ENCODE measurements around the gene SPOP. TPM values are rescaled to one million over a fixed set of nuclear protein-coding genes. Genes with fewer than 3 reads are reported as not detected.
"Not testable (repeated sequence)": the region's sequence is repeated elsewhere in the genome, so short reads cannot be mapped to it uniquely, and the experiment has no call there.

Gene SPOP
- total RNA-seq, 1 experiment from 2014 or later: 16.1 TPM

GRCh38 chr17:49681106-49681979, 3.4 kb upstream of the SPOP start:
- no peak overlapping the region for H3K4me3 ChIP-seq (ENCODE audit: insufficient read depth, low read depth, low read length)
- no peak for DNase-seq
- no peaks in the 10 kb centered on the region for H3K27me3 ChIP-seq (ENCODE audit: control insufficient read depth, insufficient read depth, low read length)
- no peaks in the 10 kb centered on the region for H3K36me3 ChIP-seq (replicated peaks; ENCODE audit: control insufficient read depth, insufficient read depth, low read length)

GRCh38 chr17:49680314-49680713, 2.4 kb upstream of the SPOP start:
- no peak overlapping the region for H3K4me3 ChIP-seq (ENCODE audit: insufficient read depth, low read depth, low read length)

GRCh38 chr17:49677134-49677932, 564 bp downstream of the SPOP start:
- Histone ChIP-seq H3K36me3 (replicated peaks; ENCODE audit: control insufficient read depth, insufficient read depth, low read length) (no peaks in the 10 kb centered on the region), H3K4me3 (ENCODE audit: insufficient read depth, low read depth, low read length) (peak overlapping the region; percentile 69), H3K27me3 (ENCODE audit: control insufficient read depth, insufficient read depth, low read length) (no peaks in the 10 kb centered on the region)
- peak; percentile 97 for DNase-seq

More at GRCh38 chr17:49680314-49680713, 2.4 kb upstream of the SPOP start:
- DNase-seq: no peak
- Histone ChIP-seq H3K36me3 (replicated peaks; ENCODE audit: control insufficient read depth, insufficient read depth, low read length) (no peaks in the 10 kb centered on the region), H3K27me3 (ENCODE audit: control insufficient read depth, insufficient read depth, low read length) (no peaks in the 10 kb centered on the region)

- Histone ChIP-seq H3K27me3 (ENCODE audit: control insufficient read depth, insufficient read depth, low read length) (no peaks in the 10 kb centered on the region), H3K36me3 (replicated peaks; ENCODE audit: control insufficient read depth, insufficient read depth, low read length) (no peaks in the 10 kb centered on the region), H3K4me3 (ENCODE audit: insufficient read depth, low read depth, low read length) (no peak overlapping the region)
- DNase-seq: no peak
These were observed 1.5 kb downstream of the SPOP start for GRCh38 chr17:49676276-49676868.

GRCh38 chr17:49674507-49674906, 3.4 kb downstream of the SPOP start:
- Histone ChIP-seq H3K36me3 (replicated peaks; ENCODE audit: control insufficient read depth, insufficient read depth, low read length) (no peaks in the 10 kb centered on the region), H3K27me3 (ENCODE audit: control insufficient read depth, insufficient read depth, low read length) (no peaks in the 10 kb centered on the region), H3K4me3 (ENCODE audit: insufficient read depth, low read depth, low read length) (no peak overlapping the region)
- DNase-seq: no peak

GRCh38 chr17:49673679-49674078, 4.2 kb downstream of the SPOP start:
- not testable (repeated sequence) for H3K4me3 ChIP-seq (ENCODE audit: insufficient read depth, low read depth, low read length); H3K27me3 ChIP-seq (ENCODE audit: control insufficient read depth, insufficient read depth, low read length); DNase-seq; H3K36me3 ChIP-seq (replicated peaks; ENCODE audit: control insufficient read depth, insufficient read depth, low read length)

GRCh38 chr17:49670641-49671040, 7.3 kb downstream of the SPOP start:
- Histone ChIP-seq H3K4me3 (ENCODE audit: insufficient read depth, low read depth, low read length) (no peak overlapping the region), H3K36me3 (replicated peaks; ENCODE audit: control insufficient read depth, insufficient read depth, low read length) (no peaks in the 10 kb centered on the region), H3K27me3 (ENCODE audit: control insufficient read depth, insufficient read depth, low read length) (no peaks in the 10 kb centered on the region)
- DNase-seq: no peak

GRCh38 chr17:49670002-49670401, 7.9 kb downstream of the SPOP start:
- H3K36me3 ChIP-seq (replicated peaks; ENCODE audit: control insufficient read depth, insufficient read depth, low read length): no peaks in the 10 kb centered on the region
- H3K27me3 ChIP-seq (ENCODE audit: control insufficient read depth, insufficient read depth, low read length): no peaks in the 10 kb centered on the region
- H3K4me3 ChIP-seq (ENCODE audit: insufficient read depth, low read depth, low read length): no peak overlapping the region
- DNase-seq: no peak

GRCh38 chr17:49667854-49668253, 10.0 kb downstream of the SPOP start:
- no peaks in the 10 kb centered on the region for H3K36me3 ChIP-seq (replicated peaks; ENCODE audit: control insufficient read depth, insufficient read depth, low read length)
- no peak for DNase-seq
- no peak overlapping the region for H3K4me3 ChIP-seq (ENCODE audit: insufficient read depth, low read depth, low read length)
- H3K27me3 ChIP-seq (ENCODE audit: control insufficient read depth, insufficient read depth, low read length): no peaks in the 10 kb centered on the region

GRCh38 chr17:49664706-49665211, 13.1 kb downstream of the SPOP start:
- H3K4me3 ChIP-seq (ENCODE audit: insufficient read depth, low read depth, low read length): no peak overlapping the region
- DNase-seq: no peak

GRCh38 chr17:49659661-49660382, 18.1 kb downstream of the SPOP start:
- no peak overlapping the region for H3K4me3 ChIP-seq (ENCODE audit: insufficient read depth, low read depth, low read length)
- H3K27me3 ChIP-seq (ENCODE audit: control insufficient read depth, insufficient read depth, low read length): no peaks in the 10 kb centered on the region
- DNase-seq: no peak
- H3K36me3 ChIP-seq (replicated peaks; ENCODE audit: control insufficient read depth, insufficient read depth, low read length): no peaks in the 10 kb centered on the region

More at GRCh38 chr17:49664706-49665211, 13.1 kb downstream of the SPOP start:
- Histone ChIP-seq H3K27me3 (ENCODE audit: control insufficient read depth, insufficient read depth, low read length) (no peaks in the 10 kb centered on the region), H3K36me3 (replicated peaks; ENCODE audit: control insufficient read depth, insufficient read depth, low read length) (no peaks in the 10 kb centered on the region)

GRCh38 chr17:49656247-49656646, 21.6 kb downstream of the SPOP start:
- Histone ChIP-seq H3K36me3 (replicated peaks; ENCODE audit: control insufficient read depth, insufficient read depth, low read length) (no peaks in the 10 kb centered on the region), H3K27me3 (ENCODE audit: control insufficient read depth, insufficient read depth, low read length) (no peaks in the 10 kb centered on the region), H3K4me3 (ENCODE audit: insufficient read depth, low read depth, low read length) (no peak overlapping the region)
- no peak for DNase-seq

GRCh38 chr17:49647256-49647585, 30.7 kb downstream of the SPOP start:
- Histone ChIP-seq H3K27me3 (ENCODE audit: control insufficient read depth, insufficient read depth, low read length) (no peaks in the 10 kb centered on the region), H3K36me3 (replicated peaks; ENCODE audit: control insufficient read depth, insufficient read depth, low read length) (no peaks in the 10 kb centered on the region), H3K4me3 (ENCODE audit: insufficient read depth, low read depth, low read length) (no peak overlapping the region)
- DNase-seq: no peak

All from H7 (cell line).